ENCODE measurements around the gene PTPN1.

The PTPN1 gene

DNA sequence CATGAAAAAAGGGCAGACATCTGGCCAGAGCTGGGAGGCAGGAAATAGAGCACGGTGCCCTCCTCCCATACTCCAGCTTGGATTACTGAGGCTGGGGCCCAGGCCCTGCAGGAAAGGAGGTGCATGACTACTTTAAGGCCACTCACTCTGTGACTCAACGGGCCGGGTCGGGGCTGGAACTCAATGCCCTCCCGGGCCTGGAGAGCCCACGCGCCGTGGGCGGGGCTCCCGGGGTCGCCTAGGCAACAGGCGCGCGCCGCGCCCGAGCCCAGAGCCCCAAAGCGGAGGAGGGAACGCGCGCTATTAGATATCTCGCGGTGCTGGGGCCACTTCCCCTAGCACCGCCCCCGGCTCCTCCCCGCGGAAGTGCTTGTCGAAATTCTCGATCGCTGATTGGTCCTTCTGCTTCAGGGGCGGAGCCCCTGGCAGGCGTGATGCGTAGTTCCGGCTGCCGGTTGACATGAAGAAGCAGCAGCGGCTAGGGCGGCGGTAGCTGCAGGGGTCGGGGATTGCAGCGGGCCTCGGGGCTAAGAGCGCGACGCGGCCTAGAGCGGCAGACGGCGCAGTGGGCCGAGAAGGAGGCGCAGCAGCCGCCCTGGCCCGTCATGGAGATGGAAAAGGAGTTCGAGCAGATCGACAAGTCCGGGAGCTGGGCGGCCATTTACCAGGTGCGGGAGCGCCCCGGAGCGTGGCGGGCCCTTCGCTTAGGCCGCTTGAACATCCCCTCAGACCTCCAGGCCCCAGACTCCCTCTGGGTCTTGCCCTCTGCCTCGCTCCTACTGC is at the start of gene PTPN1:
TSS of gene PTPN1 (plus strand) at position 461 of the 783 bp plus-strand sequence. CDS start at position 606, 145 bp downstream.
- peak within 1 kb of the TSS; percentile 78 for H3K4me3 ChIP-seq (ENCODE audit: low read depth, low read length)
- TF ChIP-seq, protein P1, sequence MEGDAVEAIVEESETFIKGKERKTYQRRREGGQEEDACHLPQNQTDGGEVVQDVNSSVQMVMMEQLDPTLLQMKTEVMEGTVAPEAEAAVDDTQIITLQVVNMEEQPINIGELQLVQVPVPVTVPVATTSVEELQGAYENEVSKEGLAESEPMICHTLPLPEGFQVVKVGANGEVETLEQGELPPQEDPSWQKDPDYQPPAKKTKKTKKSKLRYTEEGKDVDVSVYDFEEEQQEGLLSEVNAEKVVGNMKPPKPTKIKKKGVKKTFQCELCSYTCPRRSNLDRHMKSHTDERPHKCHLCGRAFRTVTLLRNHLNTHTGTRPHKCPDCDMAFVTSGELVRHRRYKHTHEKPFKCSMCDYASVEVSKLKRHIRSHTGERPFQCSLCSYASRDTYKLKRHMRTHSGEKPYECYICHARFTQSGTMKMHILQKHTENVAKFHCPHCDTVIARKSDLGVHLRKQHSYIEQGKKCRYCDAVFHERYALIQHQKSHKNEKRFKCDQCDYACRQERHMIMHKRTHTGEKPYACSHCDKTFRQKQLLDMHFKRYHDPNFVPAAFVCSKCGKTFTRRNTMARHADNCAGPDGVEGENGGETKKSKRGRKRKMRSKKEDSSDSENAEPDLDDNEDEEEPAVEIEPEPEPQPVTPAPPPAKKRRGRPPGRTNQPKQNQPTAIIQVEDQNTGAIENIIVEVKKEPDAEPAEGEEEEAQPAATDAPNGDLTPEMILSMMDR (IDR thresholded peaks at IDR 0.05; ENCODE audit: borderline replicate concordance, insufficient read depth, low read depth, low read length): no peak

DNA sequence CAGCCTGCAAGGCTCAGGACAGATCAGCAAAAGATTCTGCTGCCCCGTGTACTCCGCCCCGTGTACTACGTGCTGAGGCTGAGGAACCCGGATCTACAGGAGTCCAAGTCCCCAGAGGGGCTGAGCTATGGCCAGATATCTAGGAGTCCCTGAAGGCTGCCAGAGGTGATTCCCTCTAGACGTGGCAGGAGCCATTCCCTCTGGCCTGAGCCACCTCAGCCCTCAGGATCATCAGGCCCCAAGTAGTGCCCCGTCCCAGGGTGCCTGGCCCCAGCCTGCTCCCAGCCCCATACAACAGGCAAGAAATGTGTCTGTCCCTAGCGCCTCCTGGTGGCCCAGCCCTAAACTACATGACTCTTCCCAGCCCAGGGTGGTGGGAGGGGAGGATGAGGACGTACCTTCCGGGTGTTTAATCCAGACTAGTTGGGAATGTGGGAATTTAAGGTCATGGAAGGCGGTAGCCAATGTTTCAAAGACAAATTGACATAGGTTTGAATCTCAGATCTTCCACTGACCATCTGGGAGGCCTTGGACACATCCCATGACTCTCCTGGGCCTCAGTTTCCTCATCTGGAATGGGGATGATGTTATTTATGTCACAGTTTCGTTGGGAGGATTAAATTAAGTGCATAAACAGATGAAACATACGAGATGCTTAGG is 49.4 kb upstream of the PTPN1 start:
- TF ChIP-seq, protein P1 (IDR thresholded peaks at IDR 0.05; ENCODE audit: borderline replicate concordance, insufficient read depth, low read depth, low read length): peak; percentile 91
- no peak overlapping the region for H3K4me3 ChIP-seq (ENCODE audit: low read depth, low read length)

DNA sequence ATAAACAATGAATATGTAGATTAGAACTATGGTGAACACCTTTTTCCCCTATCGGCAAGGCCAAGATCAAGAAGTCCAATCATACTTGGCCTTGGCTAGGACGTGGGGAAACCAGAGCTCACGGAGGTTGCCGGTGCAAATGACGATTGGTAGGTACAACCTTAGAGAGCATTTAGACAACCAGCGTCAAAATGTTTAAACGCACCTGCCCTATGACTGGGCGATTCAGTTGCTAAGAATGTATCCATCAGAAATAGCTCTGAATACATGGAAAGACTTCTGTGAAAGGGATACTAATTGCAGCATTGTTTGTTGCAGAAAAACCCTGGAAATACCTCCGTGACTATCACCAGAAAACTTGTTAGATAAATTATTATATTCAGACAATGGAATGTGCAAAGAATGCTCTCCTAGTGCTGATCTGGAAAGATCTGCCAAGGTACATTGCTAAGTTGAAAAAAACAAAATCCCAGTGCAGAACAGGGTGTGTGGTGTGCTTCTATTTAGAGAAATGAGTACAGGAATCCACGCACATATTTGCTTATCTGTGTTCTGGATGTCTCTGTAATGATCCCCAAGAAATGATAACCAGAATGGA is 48.0 kb upstream of the PTPN1 start:
- H3K4me3 ChIP-seq (ENCODE audit: low read depth, low read length): no peak overlapping the region
- TF ChIP-seq, protein P1 (IDR thresholded peaks at IDR 0.05; ENCODE audit: borderline replicate concordance, insufficient read depth, low read depth, low read length): no peak

DNA sequence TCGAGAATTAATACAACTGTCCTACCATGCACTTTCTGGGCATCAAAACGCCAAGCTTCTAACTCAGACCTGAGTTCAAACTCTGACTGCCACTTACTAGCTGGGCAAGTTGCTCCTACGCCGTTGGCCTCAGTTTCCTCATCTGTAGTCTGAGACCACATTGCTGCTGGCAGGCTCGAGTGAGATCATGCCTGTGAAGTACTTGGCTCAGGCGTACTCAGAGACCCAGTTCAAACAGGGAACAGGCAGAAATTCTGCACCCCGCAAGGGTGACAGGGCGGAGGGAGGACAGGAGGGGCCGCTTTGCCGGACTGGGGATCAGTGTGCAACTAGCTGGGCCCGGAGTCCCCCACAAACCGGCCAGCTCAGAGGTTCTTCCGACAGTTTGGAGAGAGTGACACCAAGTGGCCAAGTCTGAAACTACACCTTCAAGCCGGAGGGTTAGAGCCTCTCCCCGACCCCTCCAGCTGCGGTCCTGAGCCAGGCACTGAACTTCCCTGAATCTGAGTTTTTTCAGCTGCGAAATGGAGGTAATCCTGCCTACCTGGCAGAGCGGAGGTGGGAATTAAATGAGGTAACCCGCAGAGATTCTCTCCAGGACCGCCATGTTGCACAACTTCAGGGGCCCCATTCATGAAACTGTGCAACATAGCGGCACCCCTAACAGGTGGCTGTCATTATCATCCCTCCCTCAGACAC is 46.0 kb upstream of the PTPN1 start:
- TF ChIP-seq, protein P1 (IDR thresholded peaks at IDR 0.05; ENCODE audit: borderline replicate concordance, insufficient read depth, low read depth, low read length): peak; percentile 65; the same call in 1 of the 2 replicates
- H3K4me3 ChIP-seq (ENCODE audit: low read depth, low read length): no peak overlapping the region

DNA sequence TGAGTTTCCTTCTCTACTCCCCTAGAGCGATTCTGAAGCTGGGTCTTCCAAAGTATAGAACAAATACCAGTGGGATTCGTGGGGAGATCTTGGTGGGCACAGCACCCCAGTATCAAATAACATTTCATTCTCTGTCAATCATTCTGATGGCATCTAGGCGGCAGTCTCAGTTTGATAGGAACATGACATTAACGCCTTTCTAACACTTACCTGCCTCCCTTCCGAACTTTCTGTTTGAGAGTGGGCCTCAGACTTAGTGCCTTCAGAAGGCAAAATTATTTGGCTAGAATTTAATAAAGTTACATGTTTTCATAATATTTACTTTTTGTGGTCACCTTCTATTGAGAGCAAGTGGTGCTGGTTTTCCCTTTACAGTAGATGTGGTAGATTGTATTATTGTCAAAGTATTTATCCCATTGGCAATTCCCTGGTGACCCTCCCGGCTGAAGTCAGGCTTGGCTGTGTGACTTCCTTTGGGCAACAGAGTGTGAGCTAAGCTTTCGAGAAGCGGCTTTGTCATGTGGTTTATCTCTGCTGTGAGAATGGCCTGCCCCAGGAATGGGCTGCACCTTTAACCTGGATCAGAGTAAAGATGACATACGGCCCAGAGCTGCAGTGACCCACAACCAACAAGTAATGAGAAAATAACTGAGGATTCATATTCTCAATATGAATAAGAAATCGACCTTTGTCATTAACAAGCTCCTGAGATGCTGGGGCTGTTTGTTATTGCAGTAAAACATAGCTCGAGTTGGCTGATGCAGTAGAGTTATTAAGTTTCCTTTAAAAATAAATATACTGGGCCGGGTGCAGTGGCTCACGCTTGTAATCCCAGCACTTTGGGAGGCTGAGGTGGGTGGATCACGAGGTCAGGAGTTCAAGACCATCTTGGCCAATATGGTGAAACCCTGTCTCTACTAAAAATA is 45.2 kb upstream of the PTPN1 start:
- TF ChIP-seq, protein P1 (IDR thresholded peaks at IDR 0.05; ENCODE audit: borderline replicate concordance, insufficient read depth, low read depth, low read length): no peak

DNA sequence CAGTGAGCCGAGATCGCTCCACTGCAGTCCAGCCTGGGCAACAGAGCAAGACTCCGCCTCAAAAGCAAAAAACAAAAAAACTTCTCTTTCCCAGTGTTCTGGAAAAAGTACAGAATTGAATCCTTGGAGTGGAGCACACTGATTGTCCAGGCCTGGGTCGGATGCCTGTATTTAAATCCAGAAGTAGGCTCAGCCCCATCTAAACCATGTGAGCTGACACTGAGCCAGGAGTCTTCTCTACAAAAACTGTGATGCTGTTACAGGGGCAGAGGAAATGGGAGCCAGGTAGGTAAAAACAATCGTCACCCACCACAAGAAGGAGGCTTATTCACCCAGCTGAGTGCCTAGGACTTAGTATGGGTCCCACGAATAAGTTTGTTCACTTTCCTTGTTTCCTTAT is 43.0 kb upstream of the PTPN1 start:
- no peak overlapping the region for H3K4me3 ChIP-seq (ENCODE audit: low read depth, low read length)
- TF ChIP-seq, protein P1 (IDR thresholded peaks at IDR 0.05; ENCODE audit: borderline replicate concordance, insufficient read depth, low read depth, low read length): no peak

More for the DNA sequence above, 45.2 kb upstream of the PTPN1 start:
- no peak overlapping the region for H3K4me3 ChIP-seq (ENCODE audit: low read depth, low read length)
